Fibroblast of villous mesenchyme (primary cell): ENCODE measurements around the gene HAUS5. TPM values are rescaled to one million over a fixed set of nuclear protein-coding genes. Genes with fewer than 3 reads are reported as not detected.
A peak's percentile ranks its signal among the peaks of the same experiment; 100 is the strongest.
"Not testable (repeated sequence)": the region's sequence is repeated elsewhere in the genome, so short reads cannot be mapped to it uniquely, and the experiment has no call there.

Experiments used
- DNase-seq: peaks from one replicate; pipeline ENCODE4 v3.0.0-alpha.2; 2010; ENCODE audit warnings: low read depth
- H3K4me3 ChIP-seq: 2 replicates; pipeline ENCODE4 v1.5.1; 2011; ENCODE audit warnings: low read depth, mild to moderate bottlenecking, low read length
- CTCF ChIP-seq: IDR thresholded peaks from 2 replicates; pipeline ENCODE4 v1.5.1; 2012; ENCODE audit warnings: low read depth, mild to moderate bottlenecking, low read length; ENCODE audit not compliant: insufficient read depth
- total RNA-seq: library from RNA; depleted of rRNA; stranded (reverse); fragments of >200 nt; gene quantifications from 2 replicates; pipeline ENCODE4 v1.2.3, GENCODE V29; 2012

Gene HAUS5
- total RNA-seq, 1 donor, result 6.5 TPM

DNA sequence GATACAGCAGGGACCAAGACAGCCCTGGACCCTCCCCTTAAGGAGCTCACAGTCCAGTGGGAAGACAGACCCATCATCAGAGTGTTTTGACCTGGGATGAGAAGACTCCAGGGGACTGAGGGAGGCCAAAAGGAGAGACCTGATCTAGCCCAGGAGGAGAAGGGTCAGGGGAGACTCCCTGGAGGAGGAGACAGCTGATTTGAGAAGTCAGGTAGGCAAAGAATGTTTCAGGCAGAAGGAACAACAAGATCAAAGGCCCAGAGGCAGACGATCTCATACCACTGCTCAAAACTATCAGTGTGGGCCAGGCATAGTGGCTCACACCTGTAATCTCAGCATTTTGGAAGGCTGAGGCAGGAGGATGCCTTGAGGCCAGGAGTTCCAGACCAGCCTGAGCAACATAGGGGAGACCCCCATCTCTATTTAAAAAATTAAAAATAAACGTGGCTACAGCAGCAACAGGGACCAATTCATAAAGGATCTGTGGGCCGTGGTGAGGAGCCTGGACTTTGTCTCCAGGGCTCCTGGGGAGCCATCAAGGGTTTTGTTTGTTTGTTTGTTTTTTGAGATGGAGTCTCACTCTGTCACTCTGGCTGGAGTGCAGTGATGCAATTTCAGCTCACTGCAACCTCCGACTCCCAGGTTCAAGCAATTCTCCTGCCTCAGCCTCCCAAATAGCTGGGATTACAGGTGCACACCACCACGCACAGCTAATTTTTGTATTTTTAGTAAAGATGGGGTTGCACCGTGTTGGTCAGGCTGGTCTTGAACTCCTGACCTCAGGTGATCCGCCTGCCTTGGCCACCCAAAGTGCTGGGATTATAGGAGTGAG, 33.4 kb downstream of the HAUS5 start:
- no peak for TF ChIP-seq CTCF
- DNase-seq, result no peak
- H3K4me3 ChIP-seq, result no peak overlapping the region

GRCh38 chr19:35648017-35648961, 35.8 kb downstream of the HAUS5 start, which contains the start of gene COX6B1:
TSS of gene COX6B1 (plus strand) at chr19:35648323. CDS start at chr19:35651244, 2,921 bp downstream.
- H3K4me3 ChIP-seq, result peak within 1 kb of the TSS; percentile 86
- no peak for TF ChIP-seq CTCF
- DNase-seq, result peak; percentile 96

DNA sequence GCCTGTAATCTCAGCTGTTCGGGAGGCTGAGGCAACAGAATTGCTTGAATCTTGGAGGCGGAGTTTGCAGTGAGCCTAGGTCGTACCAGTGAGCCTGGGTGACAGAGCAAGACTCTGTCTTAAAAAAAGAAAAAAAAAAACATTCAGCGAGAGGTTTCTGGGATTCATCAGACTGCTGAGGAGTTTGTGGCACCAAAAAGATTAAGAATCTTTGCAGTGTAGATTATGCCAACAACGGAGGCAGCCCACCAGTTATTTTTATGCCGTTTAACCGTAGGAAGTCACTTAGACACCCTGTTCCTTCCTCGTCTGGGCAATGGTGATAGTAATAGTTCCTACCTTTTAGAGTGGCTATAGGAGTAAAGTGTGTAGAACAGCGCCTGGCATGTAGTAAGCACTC, 38.0 kb downstream of the HAUS5 start:
- no peak for TF ChIP-seq CTCF
- no peak overlapping the region for H3K4me3 ChIP-seq
- DNase-seq, result no peak

DNA sequence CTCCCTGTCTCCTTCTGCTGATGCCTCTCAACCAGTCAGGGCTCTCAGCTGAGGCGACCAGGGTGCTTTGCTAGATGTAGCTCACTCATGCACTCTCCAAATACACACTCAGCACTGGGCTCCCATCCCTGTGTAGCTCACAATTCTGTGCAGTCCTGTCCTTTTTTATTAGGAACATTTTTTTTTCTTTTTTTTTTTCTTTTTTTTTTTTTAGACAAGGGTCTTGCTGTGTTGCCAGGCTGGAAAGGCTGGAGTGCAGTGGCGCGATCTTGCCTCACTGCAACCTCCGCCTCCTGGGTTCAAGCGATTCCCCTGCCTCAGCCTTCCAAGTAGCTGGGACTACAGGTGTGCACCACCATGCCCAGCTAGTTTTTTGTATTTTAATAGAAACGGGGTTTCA, 42.3 kb downstream of the HAUS5 start:
- H3K4me3 ChIP-seq, DNase-seq: not testable (repeated sequence)

DNA sequence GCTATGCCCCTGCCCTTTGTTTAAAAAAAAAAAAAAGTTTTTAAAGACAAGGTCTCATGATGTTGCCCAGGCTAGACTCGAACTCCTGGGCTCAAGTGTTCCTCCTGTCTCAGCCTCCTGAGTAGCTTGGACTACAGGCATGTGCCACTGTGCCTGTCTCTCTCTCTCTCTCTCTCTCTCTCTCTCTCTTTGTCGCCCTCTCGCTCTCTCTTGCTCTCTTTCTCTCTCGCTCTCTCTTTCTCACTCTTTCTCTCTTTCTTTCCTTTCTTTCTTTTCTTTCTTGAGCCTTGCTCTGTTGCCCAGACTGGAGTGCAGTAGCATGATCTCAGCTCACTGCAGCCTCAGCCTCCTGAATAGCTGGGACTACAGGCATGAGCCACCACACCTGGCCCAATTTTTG, 43.1 kb downstream of the HAUS5 start:
- no peak overlapping the region for H3K4me3 ChIP-seq
- TF ChIP-seq CTCF, result no peak
- DNase-seq, result no peak

DNA sequence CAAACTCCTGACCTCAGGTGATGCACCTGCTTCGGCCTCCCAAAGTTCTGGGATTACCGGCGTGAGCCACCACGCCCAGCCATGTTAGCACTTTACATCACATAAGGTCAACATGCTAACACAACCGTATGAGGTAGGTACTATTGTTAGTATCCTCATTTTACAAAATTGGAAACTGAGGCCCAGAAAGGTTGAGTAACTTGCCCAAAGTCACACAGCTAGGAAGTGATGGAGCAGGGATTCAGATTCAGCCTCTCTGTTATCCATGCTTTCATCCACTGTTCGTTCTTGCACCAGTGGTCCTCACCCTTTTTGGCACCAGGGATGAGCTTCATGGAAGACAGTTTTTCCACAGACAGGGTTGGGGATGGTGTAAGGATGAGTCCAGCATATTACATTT, 44.2 kb downstream of the HAUS5 start:
- H3K4me3 ChIP-seq, result no peak overlapping the region
- DNase-seq, result no peak
- no peak for TF ChIP-seq CTCF
